ENCODE measurements around the gene HSP90AA1.

GRCh38 chr14:102079700-102079979 is 7.2 kb downstream of the HSP90AA1 start:
- TF ChIP-seq CTCF (IDR thresholded peaks at IDR 0.05; ENCODE audit: low read depth, low read length) (no peak), EZH2phosphoT487 (IDR thresholded peaks at IDR 0.05; ENCODE audit: low read depth) (no peak)
